ENCODE results near the gene ARHGAP15. TPM values are rescaled to one million over a fixed set of nuclear protein-coding genes. Genes with fewer than 3 reads are reported as not detected.
A peak's percentile ranks its signal among the peaks of the same experiment; 100 is the strongest.

The ARHGAP15 gene
- total RNA-seq, 1 experiment from 2014 or later = not detected

- H3K27me3 ChIP-seq (ENCODE audit: control insufficient read depth, insufficient read depth, low read length) = no peaks in the 10 kb centered on the region
- H3K36me3 ChIP-seq (replicated peaks; ENCODE audit: control insufficient read depth, insufficient read depth, low read length) = no peaks in the 10 kb centered on the region
- H3K4me3 ChIP-seq (ENCODE audit: insufficient read depth, low read depth, low read length) = no peak overlapping the region
- DNase-seq = no peak
These were observed 418.8 kb downstream of the ARHGAP15 start for GRCh38 chr2:143548032-143548431.

DNA sequence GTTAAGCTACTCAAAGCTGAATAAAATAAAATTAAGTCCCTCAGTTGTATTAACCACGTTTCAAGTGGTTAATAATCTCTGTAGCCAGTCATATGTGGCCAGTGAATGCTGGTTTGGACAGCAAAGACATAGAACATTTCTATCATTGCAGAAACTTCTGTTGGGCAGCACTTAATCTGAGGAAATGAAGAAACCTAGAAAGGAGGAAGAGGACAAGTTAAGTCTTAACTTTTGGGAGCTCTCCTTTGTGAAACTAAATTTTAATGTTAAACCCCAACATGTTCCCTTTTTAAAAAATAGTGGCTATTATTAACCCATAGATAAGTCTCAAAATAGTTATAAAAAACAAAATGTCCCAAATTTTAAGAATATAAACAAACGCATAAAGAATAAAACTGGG, 421.3 kb downstream of the ARHGAP15 start:
- Histone ChIP-seq H3K27me3 (ENCODE audit: control insufficient read depth, insufficient read depth, low read length) (no peaks in the 10 kb centered on the region), H3K4me3 (ENCODE audit: insufficient read depth, low read depth, low read length) (no peak overlapping the region), H3K36me3 (replicated peaks; ENCODE audit: control insufficient read depth, insufficient read depth, low read length) (no peaks in the 10 kb centered on the region)
- no peak for DNase-seq

- Histone ChIP-seq H3K36me3 (replicated peaks; ENCODE audit: control insufficient read depth, insufficient read depth, low read length) (no peaks in the 10 kb centered on the region), H3K27me3 (ENCODE audit: control insufficient read depth, insufficient read depth, low read length) (no peaks in the 10 kb centered on the region), H3K4me3 (ENCODE audit: insufficient read depth, low read depth, low read length) (no peak overlapping the region)
- DNase-seq = no peak
These were observed 422.9 kb downstream of the ARHGAP15 start for GRCh38 chr2:143551971-143552650.

DNA sequence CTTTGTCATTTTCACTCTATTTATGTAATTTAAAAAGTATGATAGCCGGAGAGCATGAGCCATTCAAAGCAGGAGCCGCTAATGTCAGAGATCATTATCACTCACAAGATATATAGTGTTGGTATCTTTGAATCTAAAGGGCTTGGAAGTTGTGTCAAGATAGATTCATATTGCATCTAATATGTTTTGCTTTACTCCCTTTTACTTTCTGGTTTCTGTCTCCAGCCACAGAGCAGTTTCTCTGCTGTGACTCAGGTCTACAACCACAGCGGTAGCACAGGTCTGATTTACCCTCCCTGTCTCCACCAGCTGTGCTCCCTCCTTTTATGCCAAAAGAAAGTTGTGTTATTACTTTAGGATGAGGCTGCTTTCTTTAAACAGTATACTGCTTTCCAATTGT, 424.0 kb downstream of the ARHGAP15 start:
- no peaks in the 10 kb centered on the region for H3K27me3 ChIP-seq (ENCODE audit: control insufficient read depth, insufficient read depth, low read length)
- no peaks in the 10 kb centered on the region for H3K36me3 ChIP-seq (replicated peaks; ENCODE audit: control insufficient read depth, insufficient read depth, low read length)
- no peak overlapping the region for H3K4me3 ChIP-seq (ENCODE audit: insufficient read depth, low read depth, low read length)
- no peak for DNase-seq

GRCh38 chr2:143558665-143559064, 429.4 kb downstream of the ARHGAP15 start:
- DNase-seq = no peak
- no peak overlapping the region for H3K4me3 ChIP-seq (ENCODE audit: insufficient read depth, low read depth, low read length)
- H3K27me3 ChIP-seq (ENCODE audit: control insufficient read depth, insufficient read depth, low read length) = no peaks in the 10 kb centered on the region

DNA sequence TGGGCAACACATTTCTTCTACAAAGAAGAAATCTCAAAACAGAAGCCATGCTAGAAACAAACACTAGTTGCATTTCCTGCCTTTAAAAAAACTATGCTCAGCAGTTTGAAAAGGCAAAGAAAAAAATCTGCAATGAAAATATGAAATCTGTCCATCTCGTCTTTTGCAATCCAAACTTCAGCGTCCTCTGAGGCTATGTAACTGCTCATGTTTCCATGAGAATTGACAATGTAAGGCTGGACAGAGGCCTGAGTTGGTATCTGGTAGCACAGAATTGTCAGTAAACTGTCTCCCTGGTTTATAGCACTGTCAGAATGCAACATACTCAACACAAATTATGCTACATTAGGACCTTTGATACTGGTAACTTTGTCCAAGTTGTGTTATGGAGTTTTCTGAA, 429.9 kb downstream of the ARHGAP15 start:
- no peak overlapping the region for H3K4me3 ChIP-seq (ENCODE audit: insufficient read depth, low read depth, low read length)
- H3K27me3 ChIP-seq (ENCODE audit: control insufficient read depth, insufficient read depth, low read length) = no peaks in the 10 kb centered on the region
- DNase-seq = no peak
- H3K36me3 ChIP-seq (replicated peaks; ENCODE audit: control insufficient read depth, insufficient read depth, low read length) = no peaks in the 10 kb centered on the region

More at GRCh38 chr2:143558665-143559064, 429.4 kb downstream of the ARHGAP15 start:
- H3K36me3 ChIP-seq (replicated peaks; ENCODE audit: control insufficient read depth, insufficient read depth, low read length) = no peaks in the 10 kb centered on the region

GRCh38 chr2:143560724-143561123, 431.5 kb downstream of the ARHGAP15 start:
- no peak overlapping the region for H3K4me3 ChIP-seq (ENCODE audit: insufficient read depth, low read depth, low read length)

DNA sequence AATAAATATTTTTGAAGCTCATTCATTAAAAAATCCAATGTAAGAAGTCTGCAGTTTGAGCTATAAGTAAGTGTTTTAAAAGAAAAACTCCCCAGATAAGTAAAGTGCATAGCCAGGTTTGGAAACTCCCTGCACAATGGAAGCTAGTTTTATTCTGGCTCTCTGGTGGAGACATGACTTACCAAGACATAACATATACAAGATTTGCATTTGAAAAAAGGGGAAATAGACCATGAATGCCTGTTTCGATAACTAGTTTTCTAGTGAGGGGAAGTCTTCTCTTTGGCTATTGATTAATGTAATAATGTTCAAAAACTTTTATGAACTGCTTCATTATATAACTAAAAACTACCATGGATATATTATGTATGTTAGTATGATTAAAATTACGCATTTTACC, 435.2 kb downstream of the ARHGAP15 start:
- Histone ChIP-seq H3K27me3 (ENCODE audit: control insufficient read depth, insufficient read depth, low read length) (no peaks in the 10 kb centered on the region), H3K36me3 (replicated peaks; ENCODE audit: control insufficient read depth, insufficient read depth, low read length) (no peaks in the 10 kb centered on the region), H3K4me3 (ENCODE audit: insufficient read depth, low read depth, low read length) (no peak overlapping the region)
- DNase-seq = no peak

More at GRCh38 chr2:143560724-143561123, 431.5 kb downstream of the ARHGAP15 start:
- no peak for DNase-seq
- Histone ChIP-seq H3K36me3 (replicated peaks; ENCODE audit: control insufficient read depth, insufficient read depth, low read length) (no peaks in the 10 kb centered on the region), H3K27me3 (ENCODE audit: control insufficient read depth, insufficient read depth, low read length) (no peaks in the 10 kb centered on the region)

DNA sequence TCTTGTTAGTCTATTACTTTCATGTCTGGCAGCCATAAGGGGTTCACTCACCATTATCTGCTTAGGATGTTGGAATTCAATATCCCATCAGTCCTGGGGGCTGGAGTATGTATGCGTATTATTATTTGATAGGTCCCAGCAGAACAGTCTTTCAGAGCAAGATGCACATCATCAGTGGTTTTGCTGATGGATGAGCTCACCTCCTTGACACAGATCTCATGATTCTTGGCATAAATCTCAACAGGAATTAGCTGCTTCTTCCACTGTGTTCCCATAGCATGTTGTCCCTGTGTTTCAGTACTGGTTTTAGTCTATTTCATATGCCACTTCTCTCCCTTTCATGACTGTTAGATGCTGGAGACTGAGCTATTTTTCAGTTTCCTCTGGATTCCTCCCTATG, 442.5 kb downstream of the ARHGAP15 start:
- DNase-seq = no peak
- no peak overlapping the region for H3K4me3 ChIP-seq (ENCODE audit: insufficient read depth, low read depth, low read length)
- H3K27me3 ChIP-seq (ENCODE audit: control insufficient read depth, insufficient read depth, low read length) = no peaks in the 10 kb centered on the region
- no peaks in the 10 kb centered on the region for H3K36me3 ChIP-seq (replicated peaks; ENCODE audit: control insufficient read depth, insufficient read depth, low read length)

DNA sequence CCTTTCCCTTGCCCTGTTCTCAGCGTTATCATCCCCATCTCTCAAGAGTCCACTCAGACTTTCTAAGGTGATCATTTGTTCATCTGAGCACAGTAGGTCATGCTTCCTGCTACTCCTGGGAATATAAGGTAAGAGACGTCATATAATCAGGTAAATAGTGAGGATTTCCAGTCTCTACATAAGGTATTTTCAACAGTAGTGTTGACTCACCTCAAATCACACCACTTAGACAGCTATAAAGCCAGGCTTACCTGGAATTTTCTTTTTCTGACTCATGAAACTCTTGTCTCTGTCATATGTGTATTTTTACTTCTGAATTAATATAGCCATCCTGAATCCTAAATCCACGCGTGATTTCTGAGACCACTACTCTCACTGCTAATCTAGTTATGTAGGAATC, 443.2 kb downstream of the ARHGAP15 start:
- no peak for DNase-seq
- no peaks in the 10 kb centered on the region for H3K36me3 ChIP-seq (replicated peaks; ENCODE audit: control insufficient read depth, insufficient read depth, low read length)
- no peak overlapping the region for H3K4me3 ChIP-seq (ENCODE audit: insufficient read depth, low read depth, low read length)

GRCh38 chr2:143574069-143574468, 444.9 kb downstream of the ARHGAP15 start:
- H3K36me3 ChIP-seq (replicated peaks; ENCODE audit: control insufficient read depth, insufficient read depth, low read length) = no peaks in the 10 kb centered on the region
- peak; percentile 2 for DNase-seq
- no peaks in the 10 kb centered on the region for H3K27me3 ChIP-seq (ENCODE audit: control insufficient read depth, insufficient read depth, low read length)
- H3K4me3 ChIP-seq (ENCODE audit: insufficient read depth, low read depth, low read length) = no peak overlapping the region

More for the DNA sequence above, 443.2 kb downstream of the ARHGAP15 start:
- H3K27me3 ChIP-seq (ENCODE audit: control insufficient read depth, insufficient read depth, low read length) = no peaks in the 10 kb centered on the region

DNA sequence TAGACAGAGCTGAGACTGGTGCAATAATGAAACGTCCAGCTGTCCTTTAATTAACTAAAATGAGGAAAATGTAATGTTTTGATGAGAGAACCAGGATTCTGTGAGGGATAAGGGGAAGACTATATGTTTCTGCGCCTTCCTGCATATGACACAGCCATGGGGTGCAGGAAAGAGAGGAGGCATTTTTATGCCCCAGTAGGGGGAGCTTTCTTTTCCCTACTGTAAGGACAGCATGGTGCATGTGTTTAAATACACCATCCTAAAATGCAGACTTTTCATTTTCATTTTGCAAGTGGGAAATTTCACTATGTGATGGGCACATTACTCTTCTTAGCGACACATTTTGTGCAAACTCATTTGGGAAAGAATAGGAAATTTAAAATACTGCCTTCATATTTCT, 446.1 kb downstream of the ARHGAP15 start:
- DNase-seq = peak; percentile 11
- no peaks in the 10 kb centered on the region for H3K27me3 ChIP-seq (ENCODE audit: control insufficient read depth, insufficient read depth, low read length)
- H3K36me3 ChIP-seq (replicated peaks; ENCODE audit: control insufficient read depth, insufficient read depth, low read length) = no peaks in the 10 kb centered on the region
- H3K4me3 ChIP-seq (ENCODE audit: insufficient read depth, low read depth, low read length) = no peak overlapping the region

DNA sequence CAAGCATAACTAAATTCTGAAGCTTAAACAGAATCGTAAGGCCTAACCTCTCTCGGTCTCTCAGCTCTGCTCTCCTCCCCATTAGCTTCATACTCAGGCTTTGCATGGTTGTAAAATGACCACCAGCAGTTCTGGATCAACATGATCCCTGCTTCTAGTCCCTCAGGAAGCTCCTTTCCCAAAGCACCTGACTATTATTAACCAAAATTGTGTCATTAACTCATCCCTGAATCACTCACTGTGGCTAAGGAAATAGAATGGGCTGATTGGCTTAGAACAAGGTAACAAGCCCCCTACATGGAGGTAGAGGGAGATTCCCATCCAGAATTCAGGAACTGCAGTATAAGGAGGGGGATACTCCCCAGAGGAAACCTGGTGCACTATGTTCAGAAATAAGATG, 448.3 kb downstream of the ARHGAP15 start:
- Histone ChIP-seq H3K4me3 (ENCODE audit: insufficient read depth, low read depth, low read length) (no peak overlapping the region), H3K27me3 (ENCODE audit: control insufficient read depth, insufficient read depth, low read length) (no peaks in the 10 kb centered on the region), H3K36me3 (replicated peaks; ENCODE audit: control insufficient read depth, insufficient read depth, low read length) (no peaks in the 10 kb centered on the region)
- peak; percentile 0 for DNase-seq

DNA sequence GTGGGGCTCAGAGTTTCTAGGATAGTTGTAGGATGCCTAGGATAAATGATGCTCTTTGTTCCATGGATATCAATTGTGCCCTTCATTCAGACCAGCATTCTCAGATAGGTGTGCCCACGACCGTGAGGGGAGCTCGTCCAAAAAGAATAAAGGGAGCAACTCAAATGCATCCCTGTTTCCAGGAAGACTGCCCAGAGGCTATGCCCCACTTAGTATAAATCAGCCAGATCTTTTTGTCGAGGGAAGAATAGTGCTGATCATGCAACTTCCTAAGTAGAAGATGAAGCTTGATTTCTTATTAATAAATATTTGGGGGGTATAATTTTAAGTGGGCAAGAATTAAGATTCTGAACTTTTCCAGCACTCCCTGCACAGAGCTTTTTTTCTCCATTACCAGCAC, 450.2 kb downstream of the ARHGAP15 start:
- DNase-seq = no peak
- no peaks in the 10 kb centered on the region for H3K27me3 ChIP-seq (ENCODE audit: control insufficient read depth, insufficient read depth, low read length)
- no peak overlapping the region for H3K4me3 ChIP-seq (ENCODE audit: insufficient read depth, low read depth, low read length)
- H3K36me3 ChIP-seq (replicated peaks; ENCODE audit: control insufficient read depth, insufficient read depth, low read length) = no peaks in the 10 kb centered on the region

GRCh38 chr2:143581134-143581533, 451.9 kb downstream of the ARHGAP15 start:
- H3K4me3 ChIP-seq (ENCODE audit: insufficient read depth, low read depth, low read length) = no peak overlapping the region
- H3K36me3 ChIP-seq (replicated peaks; ENCODE audit: control insufficient read depth, insufficient read depth, low read length) = no peaks in the 10 kb centered on the region
- DNase-seq = no peak
- H3K27me3 ChIP-seq (ENCODE audit: control insufficient read depth, insufficient read depth, low read length) = no peaks in the 10 kb centered on the region

Data from H7 (cell line).